Type B pancreatic cell (in vitro differentiated cells): ENCODE measurements around the gene PRKX. TPM values are rescaled to one million over a fixed set of nuclear protein-coding genes. Genes with fewer than 3 reads are reported as not detected.
"Not testable (repeated sequence)": the region's sequence is repeated elsewhere in the genome, so short reads cannot be mapped to it uniquely, and the experiment has no call there.

Experiments
- DNase-seq: peaks from one replicate; pipeline ENCODE4 v3.0.0; 2021; ENCODE audit warnings: mixed read lengths; ENCODE audit not compliant: unreplicated experiment; ENCODE audit errors: extremely low spot score
- H3K27ac Mint-ChIP-seq: 2 replicates; pipeline ENCODE4 v1.8.0; 2021; ENCODE audit warnings: mild to moderate bottlenecking, mixed read lengths
- H3K27me3 Mint-ChIP-seq: 2 replicates; pipeline ENCODE4 v1.8.0; 2021; ENCODE audit warnings: mixed read lengths
- H3K36me3 Mint-ChIP-seq: 2 replicates; pipeline ENCODE4 v1.8.0; 2021; ENCODE audit warnings: mixed read lengths
- H3K4me1 Mint-ChIP-seq: one replicate; pipeline ENCODE4 v1.8.0; 2021; ENCODE audit warnings: mixed read lengths; ENCODE audit not compliant: unreplicated experiment
- H3K4me3 Mint-ChIP-seq: 2 replicates; pipeline ENCODE4 v1.8.0; 2021; ENCODE audit warnings: mild to moderate bottlenecking, mixed read lengths
- H3K9me3 Mint-ChIP-seq: 2 replicates; pipeline ENCODE4 v1.8.0; 2021; ENCODE audit warnings: mixed read lengths
- total RNA-seq: library from RNA; stranded (reverse); gene quantifications from 2 replicates; pipeline ENCODE4 v1.2.1, GENCODE V29; 2021; ENCODE audit warnings: low replicate concordance
- TF ChIP-seq, protein P1 (sequence below): fragments of 200-600 bp; sonication (generic); conservative IDR thresholded peaks from 2 replicates; pipeline ENCODE4 v1.5.0; 2021; ENCODE audit warnings: antibody characterized with exemption, mild to moderate bottlenecking

PRKX gene
- total RNA-seq, 1 donor from 2014 or later = 78.9 TPM

DNA sequence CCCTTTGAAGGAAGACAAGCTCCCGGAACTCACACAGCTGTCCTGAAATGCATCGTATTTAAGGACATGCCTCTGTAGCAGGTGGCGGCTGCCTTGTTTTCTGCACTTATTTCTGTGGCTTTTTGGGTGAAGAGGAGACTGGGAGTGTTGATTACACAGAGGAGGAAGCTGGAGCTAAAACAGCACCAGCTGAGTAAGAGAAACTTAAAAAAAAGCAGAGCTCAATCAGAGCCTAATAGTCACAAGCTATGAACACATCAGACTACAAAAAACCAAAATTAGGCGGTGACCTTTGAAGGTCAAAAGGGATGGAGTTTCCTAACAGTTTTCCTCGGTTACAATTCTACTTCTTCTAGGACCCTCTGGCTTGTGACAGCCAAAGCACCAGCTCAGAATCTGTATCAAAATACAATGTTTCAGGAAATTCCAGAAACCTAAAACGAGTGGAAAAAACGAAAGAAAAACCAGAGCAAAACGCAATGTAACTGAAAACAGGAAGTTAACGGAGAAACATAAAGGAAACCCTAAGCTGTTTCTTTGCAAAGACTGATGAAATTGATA, 13.5 kb downstream of the PRKX start:
- Mint-ChIP-seq H3K9me3 (peaks cover 9% of the 10 kb centered on the region), H3K4me1 (peaks cover 32% of the 10 kb centered on the region), H3K27ac (peak overlapping the region; percentile 34), H3K27me3 (no peaks in the 10 kb centered on the region), H3K4me3 (no peak overlapping the region), H3K36me3 (peaks cover 38% of the 10 kb centered on the region)
- DNase-seq = no peak
- TF ChIP-seq, protein P1, sequence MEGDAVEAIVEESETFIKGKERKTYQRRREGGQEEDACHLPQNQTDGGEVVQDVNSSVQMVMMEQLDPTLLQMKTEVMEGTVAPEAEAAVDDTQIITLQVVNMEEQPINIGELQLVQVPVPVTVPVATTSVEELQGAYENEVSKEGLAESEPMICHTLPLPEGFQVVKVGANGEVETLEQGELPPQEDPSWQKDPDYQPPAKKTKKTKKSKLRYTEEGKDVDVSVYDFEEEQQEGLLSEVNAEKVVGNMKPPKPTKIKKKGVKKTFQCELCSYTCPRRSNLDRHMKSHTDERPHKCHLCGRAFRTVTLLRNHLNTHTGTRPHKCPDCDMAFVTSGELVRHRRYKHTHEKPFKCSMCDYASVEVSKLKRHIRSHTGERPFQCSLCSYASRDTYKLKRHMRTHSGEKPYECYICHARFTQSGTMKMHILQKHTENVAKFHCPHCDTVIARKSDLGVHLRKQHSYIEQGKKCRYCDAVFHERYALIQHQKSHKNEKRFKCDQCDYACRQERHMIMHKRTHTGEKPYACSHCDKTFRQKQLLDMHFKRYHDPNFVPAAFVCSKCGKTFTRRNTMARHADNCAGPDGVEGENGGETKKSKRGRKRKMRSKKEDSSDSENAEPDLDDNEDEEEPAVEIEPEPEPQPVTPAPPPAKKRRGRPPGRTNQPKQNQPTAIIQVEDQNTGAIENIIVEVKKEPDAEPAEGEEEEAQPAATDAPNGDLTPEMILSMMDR = no peak

DNA sequence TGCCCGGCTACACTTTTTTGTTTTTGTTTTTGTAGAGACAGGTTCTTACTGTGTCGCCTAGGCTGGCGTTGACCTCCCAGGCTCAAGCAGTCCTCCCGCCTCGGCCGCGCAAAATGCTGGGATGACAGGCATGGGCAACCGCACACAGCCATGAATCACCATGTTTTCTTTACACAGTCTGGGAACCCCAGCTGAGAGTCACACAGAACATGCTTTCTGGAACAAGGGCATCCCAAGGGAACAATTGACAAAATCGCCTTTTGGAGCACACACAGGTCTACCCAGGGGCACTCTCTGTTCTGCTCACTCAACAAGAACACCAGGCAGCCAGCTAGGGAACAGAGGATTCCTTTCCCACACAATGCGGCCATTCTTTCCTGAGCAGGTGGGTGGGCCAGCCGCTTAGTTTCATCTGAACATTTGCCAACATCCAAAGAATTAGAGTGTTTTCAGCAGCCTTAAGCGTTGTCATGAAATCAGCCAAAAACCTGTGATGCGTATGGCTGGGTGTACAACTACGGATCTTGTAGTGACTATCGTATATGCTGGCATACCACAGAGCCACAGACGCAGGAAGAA, 15.7 kb downstream of the PRKX start:
- Mint-ChIP-seq H3K27me3 (no peaks in the 10 kb centered on the region), H3K4me3 (peak overlapping the region; percentile 61), H3K9me3 (peaks cover 20% of the 10 kb centered on the region), H3K27ac (peak overlapping the region; percentile 80), H3K36me3 (peaks cover 41% of the 10 kb centered on the region), H3K4me1 (peaks cover 28% of the 10 kb centered on the region)
- TF ChIP-seq, protein P1 = no peak
- DNase-seq = no peak

DNA sequence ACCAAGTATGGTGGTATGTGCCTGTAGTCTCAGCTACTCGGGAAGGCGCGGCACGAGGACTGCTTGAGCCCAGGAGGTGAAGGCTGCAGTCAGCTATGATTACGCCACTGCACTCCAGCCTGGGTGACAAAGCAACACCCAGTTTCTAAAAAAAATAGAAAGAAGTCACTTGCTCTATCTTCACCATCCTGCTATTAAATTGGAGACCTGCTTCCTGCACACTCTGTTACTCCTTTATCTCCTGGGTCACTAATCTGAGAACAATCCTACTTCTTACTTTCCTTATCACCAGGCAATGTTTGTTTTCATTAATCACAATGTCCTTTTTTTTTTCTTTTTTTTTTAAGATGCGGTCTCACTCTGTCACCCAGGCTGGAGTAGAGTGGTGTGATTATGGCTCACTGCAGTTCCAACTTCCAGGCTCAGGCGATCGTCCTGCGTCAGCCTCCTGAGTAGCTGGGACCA, 16.2 kb downstream of the PRKX start:
- Mint-ChIP-seq H3K36me3 (peaks cover 41% of the 10 kb centered on the region), H3K27ac (peak overlapping the region; percentile 80), H3K4me1 (peaks cover 28% of the 10 kb centered on the region), H3K9me3 (peaks cover 20% of the 10 kb centered on the region), H3K4me3 (peak overlapping the region; percentile 61), H3K27me3 (no peaks in the 10 kb centered on the region)
- TF ChIP-seq, protein P1 = no peak
- no peak for DNase-seq

DNA sequence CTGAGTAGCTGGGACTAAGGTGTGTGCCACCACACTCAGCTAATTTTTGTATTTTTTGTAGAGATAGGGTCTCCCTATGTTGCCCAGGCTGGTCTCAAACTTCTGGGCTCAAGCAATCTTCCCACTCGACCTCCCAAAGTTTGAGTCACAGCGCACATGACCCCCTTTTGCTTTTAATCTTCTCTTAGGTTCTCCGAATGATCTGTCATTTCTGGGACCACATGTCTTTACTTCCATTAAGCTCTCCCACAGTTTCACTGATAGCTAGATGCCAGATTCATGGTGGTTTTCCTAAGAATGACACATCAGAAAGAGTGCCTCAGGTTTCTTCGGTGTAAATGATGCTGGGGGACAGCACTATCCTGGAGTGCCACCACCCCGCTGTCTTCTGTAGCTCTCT, 17.9 kb downstream of the PRKX start:
- Mint-ChIP-seq H3K27ac (no peak overlapping the region), H3K4me3 (no peak overlapping the region), H3K9me3 (peaks cover 26% of the 10 kb centered on the region), H3K36me3 (peaks cover 46% of the 10 kb centered on the region), H3K27me3 (no peaks in the 10 kb centered on the region), H3K4me1 (peaks cover 33% of the 10 kb centered on the region)
- TF ChIP-seq, protein P1 = no peak
- DNase-seq = no peak

DNA sequence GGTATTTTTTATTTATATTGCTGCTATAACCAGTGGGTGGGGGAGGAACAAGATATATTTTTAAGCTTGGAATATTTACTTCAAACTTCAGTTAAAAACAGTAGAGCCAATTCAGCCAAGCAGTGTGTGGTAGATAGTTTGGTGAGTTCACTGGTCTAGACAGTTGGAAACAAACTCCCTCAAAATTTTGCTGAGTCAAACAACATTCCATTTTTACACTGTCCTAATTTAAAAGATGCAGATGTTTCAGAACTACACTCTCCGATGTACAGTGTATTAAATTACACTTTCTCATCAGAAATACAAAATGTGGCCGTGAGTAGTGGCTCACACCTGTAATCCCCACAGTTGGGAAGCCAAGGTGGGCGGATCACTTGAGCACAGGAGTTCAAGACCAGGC, 23.3 kb downstream of the PRKX start:
- Mint-ChIP-seq H3K4me3 (peak overlapping the region; percentile 27), H3K27me3 (no peaks in the 10 kb centered on the region), H3K36me3 (peaks cover 18% of the 10 kb centered on the region), H3K4me1 (peaks cover 12% of the 10 kb centered on the region), H3K9me3 (peaks cover 18% of the 10 kb centered on the region), H3K27ac (peak overlapping the region; percentile 40)
- TF ChIP-seq, protein P1 = no peak
- no peak for DNase-seq

DNA sequence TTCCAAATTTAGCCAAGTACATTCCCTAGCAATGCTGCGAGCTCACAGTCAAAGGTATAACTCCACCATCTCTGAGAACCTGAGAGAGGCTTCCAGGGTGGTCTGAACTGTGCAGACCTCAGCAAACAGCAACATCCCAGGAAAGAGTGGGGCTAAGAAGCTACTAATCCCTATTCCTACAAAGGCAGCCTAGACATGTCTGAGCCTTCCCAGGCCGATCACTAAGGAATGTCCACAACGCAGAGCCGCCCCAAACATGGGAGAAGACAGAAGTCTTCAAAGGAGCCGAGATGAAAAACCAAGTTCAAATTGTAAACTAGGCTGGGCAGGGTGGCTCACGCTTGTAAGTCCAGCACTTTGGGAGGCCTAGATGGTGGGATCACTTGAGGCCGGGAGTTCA, 30.2 kb downstream of the PRKX start:
- not testable (repeated sequence) for DNase-seq, H3K27me3 Mint-ChIP-seq, H3K36me3 Mint-ChIP-seq, H3K9me3 Mint-ChIP-seq, H3K4me3 Mint-ChIP-seq, H3K27ac Mint-ChIP-seq
- H3K4me1 Mint-ChIP-seq = peaks cover 10% of the 10 kb centered on the region
